ENCODE data around the gene LRRC36. TPM values are rescaled to one million over a fixed set of nuclear protein-coding genes. Genes with fewer than 3 reads are reported as not detected.

LRRC36 gene
- polyA plus RNA-seq, 1 donor (not counting 4 experiments of a cell fraction or from before 2014, with no cell fraction given): not detected

GRCh38 chr16:67287960-67288359, 38.7 kb upstream of the LRRC36 start:
- DNase-seq (ENCODE audit: low read depth, low spot score) (no peak), FAIRE-seq (no peak)
- Histone ChIP-seq H3K4me1 (ENCODE audit: control insufficient read depth, extremely low read depth, insufficient read depth, low read length) (no peaks in the 10 kb centered on the region), H3K27me3 (ENCODE audit: control insufficient read depth, extremely low read depth, insufficient read depth, low read length) (peaks cover 21% of the 10 kb centered on the region), H3K4me2 (ENCODE audit: control insufficient read depth, extremely low read depth, insufficient read depth, low read depth, low read length) (no peak overlapping the region), H3K9me1 (ENCODE audit: control insufficient read depth, extremely low read depth, insufficient read depth, low read length) (no peaks in the 10 kb centered on the region), H3K9ac (ENCODE audit: control insufficient read depth, extremely low read depth, insufficient read depth, low read length) (no peak overlapping the region), H3K4me3 (ENCODE audit: control insufficient read depth in 2 of 3, extremely low read depth in 1 of 3, insufficient read depth in 2 of 3, low read depth in 1 of 3, low read length in 3 of 3) (no peak overlapping the region), H3K27ac (ENCODE audit: control insufficient read depth, insufficient read depth, low read length) (no peak overlapping the region), H4K20me1 (ENCODE audit: control insufficient read depth, extremely low read depth, insufficient read depth, low read length) (no peaks in the 10 kb centered on the region), H2AFZ (ENCODE audit: control insufficient read depth, low read length) (no peak overlapping the region), H3K79me2 (ENCODE audit: control insufficient read depth, insufficient read depth, low read length) (no peaks in the 10 kb centered on the region), H3K9me3 (ENCODE audit: control insufficient read depth, low read depth, low read length) (no peaks in the 10 kb centered on the region), H3K36me3 (ENCODE audit: control insufficient read depth in 2 of 2, extremely low read depth in 1 of 2, insufficient read depth in 2 of 2, low read length in 2 of 2) (no peaks in the 10 kb centered on the region)
- dilution Hi-C loops (cut with MboI; ENCODE audit: extremely low pct_ligation_motif_present, low sequenced_read_pairs): no loop called here
- TF ChIP-seq CTCF (optimal IDR thresholded peaks at IDR 0.05 in 1 of 3, IDR thresholded peaks at IDR 0.05 in 1 of 3, conservative IDR thresholded peaks at IDR 0.05 in 1 of 3; ENCODE audit: extremely low read depth in 1 of 3, insufficient read depth in 2 of 3, low read length in 3 of 3) (no peak), EZH2 (IDR thresholded peaks at IDR 0.05; ENCODE audit: low read length) (no peak)

DNA sequence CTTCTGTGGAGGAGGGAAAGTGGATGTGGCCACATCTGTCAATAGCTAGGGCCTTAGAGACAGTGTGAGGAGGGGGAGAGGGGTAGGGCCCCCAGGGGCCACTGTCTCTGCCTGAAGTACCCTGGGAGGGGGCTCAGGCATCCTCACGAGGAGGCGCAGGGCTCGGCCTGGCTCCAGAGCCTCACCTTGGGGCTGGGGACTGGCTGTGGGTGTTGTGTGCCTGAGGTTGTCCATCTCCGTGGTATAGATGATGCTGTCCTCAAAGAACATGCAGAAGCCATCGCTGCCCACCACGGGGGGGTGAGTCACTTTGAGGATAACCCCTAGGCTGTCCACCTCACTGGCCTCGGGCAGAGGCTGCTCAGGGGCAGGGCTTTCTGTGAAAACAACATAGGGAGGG, 35.2 kb upstream of the LRRC36 start:
- FAIRE-seq (no peak), DNase-seq (ENCODE audit: low read depth, low spot score) (no peak)
- H3K36me3 ChIP-seq (ENCODE audit: control insufficient read depth in 2 of 2, extremely low read depth in 1 of 2, insufficient read depth in 2 of 2, low read length in 2 of 2): no peaks in the 10 kb centered on the region
- H2AFZ ChIP-seq (ENCODE audit: control insufficient read depth, low read length): no peak overlapping the region
- H3K9me1 ChIP-seq (ENCODE audit: control insufficient read depth, extremely low read depth, insufficient read depth, low read length): no peaks in the 10 kb centered on the region
- TF ChIP-seq EZH2 (IDR thresholded peaks at IDR 0.05; ENCODE audit: low read length) (no peak), CTCF (optimal IDR thresholded peaks at IDR 0.05 in 1 of 3, IDR thresholded peaks at IDR 0.05 in 1 of 3, conservative IDR thresholded peaks at IDR 0.05 in 1 of 3; ENCODE audit: extremely low read depth in 1 of 3, insufficient read depth in 2 of 3, low read length in 3 of 3) (no peak)
- H4K20me1 ChIP-seq (ENCODE audit: control insufficient read depth, extremely low read depth, insufficient read depth, low read length): no peaks in the 10 kb centered on the region
- no peak overlapping the region for H3K4me3 ChIP-seq (ENCODE audit: control insufficient read depth in 2 of 3, extremely low read depth in 1 of 3, insufficient read depth in 2 of 3, low read depth in 1 of 3, low read length in 3 of 3)
- H3K27ac ChIP-seq (ENCODE audit: control insufficient read depth, insufficient read depth, low read length): no peak overlapping the region
- H3K4me1 ChIP-seq (ENCODE audit: control insufficient read depth, extremely low read depth, insufficient read depth, low read length): no peaks in the 10 kb centered on the region
- peaks cover 33% of the 10 kb centered on the region for H3K27me3 ChIP-seq (ENCODE audit: control insufficient read depth, extremely low read depth, insufficient read depth, low read length)
- dilution Hi-C loops (cut with MboI; ENCODE audit: extremely low pct_ligation_motif_present, low sequenced_read_pairs): no loop called here
- no peak overlapping the region for H3K4me2 ChIP-seq (ENCODE audit: control insufficient read depth, extremely low read depth, insufficient read depth, low read depth, low read length)
- no peaks in the 10 kb centered on the region for H3K79me2 ChIP-seq (ENCODE audit: control insufficient read depth, insufficient read depth, low read length)
- no peaks in the 10 kb centered on the region for H3K9me3 ChIP-seq (ENCODE audit: control insufficient read depth, low read depth, low read length)
- no peak overlapping the region for H3K9ac ChIP-seq (ENCODE audit: control insufficient read depth, extremely low read depth, insufficient read depth, low read length)

Measured in keratinocyte (primary cell).